Left ventricle myocardium inferior (tissue), 1 donor: ENCODE results near the gene REXO2. TPM values are rescaled to one million over a fixed set of nuclear protein-coding genes. Genes with fewer than 3 reads are reported as not detected.

Source experiments
- DNase-seq: peaks from one replicate; pipeline ENCODE4 v3.0.0-alpha.2; 2020
- H3K27ac ChIP-seq: fragments of 200-600 bp; replicated peaks from 2 replicates; pipeline ENCODE4 v1.8.0; 2021
- H3K27me3 ChIP-seq: fragments of 200-600 bp; 2 replicates; pipeline ENCODE4 v1.8.0; 2021; ENCODE audit warnings: low read depth
- H3K36me3 ChIP-seq: fragments of 200-600 bp; 2 replicates; pipeline ENCODE4 v1.8.0; 2021
- H3K4me1 ChIP-seq: fragments of 200-600 bp; 2 replicates; pipeline ENCODE4 v1.8.0; 2021
- H3K4me3 ChIP-seq: fragments of 200-600 bp; 2 replicates; pipeline ENCODE4 v1.8.0; 2021; ENCODE audit warnings: mild to moderate bottlenecking, moderate library complexity
- H3K9me3 ChIP-seq: fragments of 200-600 bp; replicated peaks from 2 replicates; pipeline ENCODE4 v1.8.0; 2021
- CTCF ChIP-seq: fragments of 200-600 bp; IDR thresholded peaks from 2 replicates; pipeline ENCODE4 v1.8.0; 2021; ENCODE audit warnings: antibody characterized with exemption, mild to moderate bottlenecking, borderline replicate concordance
- intact Hi-C: fragments of 100-400 bp; cut with micrococcal nuclease; formaldehyde crosslinking; loops from one replicate; pipeline ENCODE4 v1.11.0; 2022
- total RNA-seq: library from RNA; stranded (reverse); fragmentation: NEBNext Ultra II Directional; extraction: Animal tissue kit (Norgen Biotek cat#: 25700); gene quantifications from one replicate; pipeline ENCODE4 v1.2.1, GENCODE V29; 2021
- donor health status: DM: no; HTN: yes; CAD: no; lungs with severe emphysema.

REXO2 gene
- total RNA-seq, 1 donor from 2014 or later, result 182 TPM

- H3K9me3 ChIP-seq, result peaks cover 8% of the 10 kb centered on the region
- H3K4me1 ChIP-seq, result no peaks in the 10 kb centered on the region
- no peaks in the 10 kb centered on the region for H3K36me3 ChIP-seq
- H3K27me3 ChIP-seq, result no peaks in the 10 kb centered on the region
- no peak overlapping the region for H3K27ac ChIP-seq
- no peak overlapping the region for H3K4me3 ChIP-seq
- TF ChIP-seq CTCF, result no peak
- no peak for DNase-seq
- intact Hi-C loops, result no loop called here
These were observed 57.6 kb downstream of the REXO2 start for GRCh38 chr11:114496915-114497314.

- Histone ChIP-seq H3K9me3 (no peaks in the 10 kb centered on the region), H3K27ac (no peak overlapping the region), H3K36me3 (no peaks in the 10 kb centered on the region), H3K4me3 (no peak overlapping the region), H3K27me3 (no peaks in the 10 kb centered on the region), H3K4me1 (no peaks in the 10 kb centered on the region)
- DNase-seq, result no peak
- intact Hi-C loops, result no loop called here
- TF ChIP-seq CTCF, result no peak
These were observed 60.5 kb downstream of the REXO2 start for GRCh38 chr11:114499756-114500155.

Other genes starting within 250 kb of the REXO2 start
- 32.6 TPM for gene NNMT, start 143.1 kb upstream of the REXO2 start, total RNA-seq
- gene C11orf71, start 39.0 kb upstream of the REXO2 start, total RNA-seq, result 10.5 TPM
- gene RBM7, start 38.8 kb upstream of the REXO2 start, total RNA-seq, result 20.9 TPM
- not detected for gene NXPE1, start 120.4 kb downstream of the REXO2 start, total RNA-seq
- gene NXPE4, start 156.3 kb downstream of the REXO2 start, total RNA-seq, result not detected
- gene NXPE2, start 239.1 kb downstream of the REXO2 start, total RNA-seq, result 0.22 TPM